Measurements from ENCODE around the gene ESAM. TPM values are rescaled to one million over a fixed set of nuclear protein-coding genes. Genes with fewer than 3 reads are reported as not detected.

Gene ESAM
- polyA plus RNA-seq, 1 experiment: 0.06 TPM

DNA sequence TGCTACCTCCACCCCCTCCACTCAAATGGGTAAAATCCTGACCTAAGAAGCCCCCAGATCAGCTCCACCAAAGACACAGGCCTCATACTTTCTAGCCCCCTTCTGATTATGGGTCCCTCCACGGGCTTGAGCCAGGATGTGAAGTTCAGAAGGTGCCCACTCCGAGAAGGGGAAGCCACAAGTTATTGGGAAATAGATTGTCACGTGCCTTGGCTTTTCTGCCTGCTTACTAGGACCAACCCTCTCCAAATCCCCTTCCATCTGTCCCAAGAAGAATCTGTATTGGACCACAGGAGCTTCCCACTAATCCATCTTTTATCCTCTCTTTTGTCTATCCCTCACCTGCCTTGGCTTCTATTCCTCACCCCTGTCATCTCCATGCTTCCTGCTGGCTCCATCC is 25.4 kb downstream of the ESAM start:
- POLR2A ChIA-PET: no interaction called here
- H3K27ac ChIP-seq (ENCODE audit: low read depth, low read length): no peak overlapping the region
- no peak overlapping the region for H3K4me3 ChIP-seq (ENCODE audit: low read depth, low read length)
- CTCF ChIA-PET: interaction anchor here (1.1 kb wide), 1 partner anchor 26 kb away, joined by 3 read pairs; no protein-coding TSS in a partner anchor
- TF ChIP-seq, protein P1, sequence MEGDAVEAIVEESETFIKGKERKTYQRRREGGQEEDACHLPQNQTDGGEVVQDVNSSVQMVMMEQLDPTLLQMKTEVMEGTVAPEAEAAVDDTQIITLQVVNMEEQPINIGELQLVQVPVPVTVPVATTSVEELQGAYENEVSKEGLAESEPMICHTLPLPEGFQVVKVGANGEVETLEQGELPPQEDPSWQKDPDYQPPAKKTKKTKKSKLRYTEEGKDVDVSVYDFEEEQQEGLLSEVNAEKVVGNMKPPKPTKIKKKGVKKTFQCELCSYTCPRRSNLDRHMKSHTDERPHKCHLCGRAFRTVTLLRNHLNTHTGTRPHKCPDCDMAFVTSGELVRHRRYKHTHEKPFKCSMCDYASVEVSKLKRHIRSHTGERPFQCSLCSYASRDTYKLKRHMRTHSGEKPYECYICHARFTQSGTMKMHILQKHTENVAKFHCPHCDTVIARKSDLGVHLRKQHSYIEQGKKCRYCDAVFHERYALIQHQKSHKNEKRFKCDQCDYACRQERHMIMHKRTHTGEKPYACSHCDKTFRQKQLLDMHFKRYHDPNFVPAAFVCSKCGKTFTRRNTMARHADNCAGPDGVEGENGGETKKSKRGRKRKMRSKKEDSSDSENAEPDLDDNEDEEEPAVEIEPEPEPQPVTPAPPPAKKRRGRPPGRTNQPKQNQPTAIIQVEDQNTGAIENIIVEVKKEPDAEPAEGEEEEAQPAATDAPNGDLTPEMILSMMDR (IDR thresholded peaks at IDR 0.05; ENCODE audit: low read depth, low read length): no peak
- no peak for DNase-seq (ENCODE audit: low read depth, low spot score)
- H3K9me3 ChIP-seq (ENCODE audit: control insufficient read depth, insufficient read depth, low read length): no peaks in the 10 kb centered on the region; the same call in 1 of the 2 replicates
- peaks cover 15% of the 10 kb centered on the region for H3K27me3 ChIP-seq (ENCODE audit: control insufficient read depth, insufficient read depth, low read length)

DNA sequence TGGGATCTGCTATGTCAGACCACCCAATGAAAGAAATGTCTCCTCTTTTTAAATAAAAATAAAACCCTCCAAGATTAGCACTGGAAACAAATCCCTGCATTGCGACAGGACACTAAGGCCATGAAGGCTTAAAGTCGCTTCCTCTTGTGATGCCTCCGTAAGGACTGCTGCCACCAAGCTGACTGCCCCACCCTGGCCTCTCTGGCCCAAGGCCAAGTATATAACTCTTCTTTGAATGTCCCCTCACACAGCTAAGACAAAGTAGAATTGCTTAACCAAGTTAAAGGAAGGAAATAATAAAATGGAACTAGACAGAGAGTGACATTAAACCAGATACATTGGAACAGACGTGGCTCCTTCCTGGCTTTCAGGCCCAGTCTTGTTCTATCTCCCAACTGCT is 29.9 kb downstream of the ESAM start:
- TF ChIP-seq, protein P1 (IDR thresholded peaks at IDR 0.05; ENCODE audit: low read depth, low read length): no peak
- Histone ChIP-seq H3K9me3 (ENCODE audit: control insufficient read depth, insufficient read depth, low read length) (no peaks in the 10 kb centered on the region), H3K4me3 (ENCODE audit: low read depth, low read length) (no peak overlapping the region), H3K27me3 (ENCODE audit: control insufficient read depth, insufficient read depth, low read length) (peaks cover 7% of the 10 kb centered on the region), H3K27ac (ENCODE audit: low read depth, low read length) (no peak overlapping the region)
- ChIA-PET POLR2A (no interaction called here), CTCF (no interaction called here)
- DNase-seq (ENCODE audit: low read depth, low spot score): no peak

DNA sequence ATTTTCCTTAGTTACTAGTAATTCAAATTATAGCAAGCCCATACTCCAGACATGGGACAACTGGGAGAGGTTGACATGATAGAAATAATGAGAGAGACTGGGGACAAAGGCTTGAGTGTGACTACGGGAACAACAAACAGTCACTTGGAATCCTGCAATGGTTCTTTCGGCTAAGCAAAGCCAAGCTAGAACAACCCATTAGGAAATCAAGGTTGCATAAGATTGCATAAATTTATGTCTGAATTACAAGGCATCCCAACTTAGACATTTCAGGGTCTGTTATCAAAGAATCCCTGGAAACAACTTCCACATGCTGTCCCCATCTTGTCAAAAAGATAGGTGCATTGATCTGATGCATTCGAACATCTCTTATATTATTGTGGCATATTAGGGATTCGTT is 32.5 kb downstream of the ESAM start:
- H3K27me3 ChIP-seq (ENCODE audit: control insufficient read depth, insufficient read depth, low read length): no peaks in the 10 kb centered on the region
- TF ChIP-seq, protein P1 (IDR thresholded peaks at IDR 0.05; ENCODE audit: low read depth, low read length): no peak
- no peak for DNase-seq (ENCODE audit: low read depth, low spot score)
- POLR2A ChIA-PET: no interaction called here
- H3K27ac ChIP-seq (ENCODE audit: low read depth, low read length): no peak overlapping the region
- H3K4me3 ChIP-seq (ENCODE audit: low read depth, low read length): no peak overlapping the region
- no peaks in the 10 kb centered on the region for H3K9me3 ChIP-seq (ENCODE audit: control insufficient read depth, insufficient read depth, low read length)
- CTCF ChIA-PET: interaction anchor here (0.6 kb wide), 1 partner anchor 41 kb away, joined by 3 read pairs; no protein-coding TSS in a partner anchor

DNA sequence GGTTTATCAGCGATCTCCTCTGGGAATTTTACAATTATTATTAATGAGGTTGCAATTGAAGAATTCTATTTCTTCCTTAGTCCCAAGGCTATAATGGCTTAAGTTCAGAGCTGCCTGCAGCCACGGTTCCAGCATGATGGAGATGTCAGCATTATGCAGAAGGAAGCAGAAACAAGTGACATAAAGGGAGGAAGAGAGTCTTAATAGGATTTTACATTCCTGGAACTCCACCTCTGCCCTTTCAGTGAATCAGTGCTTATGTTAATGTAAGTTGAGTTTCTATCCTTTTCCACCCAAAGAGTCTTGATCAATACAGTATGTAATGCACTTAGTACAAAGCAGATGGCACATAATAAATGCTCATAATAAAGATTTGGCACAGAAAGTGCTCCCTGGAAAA is 34.0 kb downstream of the ESAM start:
- H3K4me3 ChIP-seq (ENCODE audit: low read depth, low read length): no peak overlapping the region
- TF ChIP-seq, protein P1 (IDR thresholded peaks at IDR 0.05; ENCODE audit: low read depth, low read length): no peak
- peaks cover 5% of the 10 kb centered on the region for H3K27me3 ChIP-seq (ENCODE audit: control insufficient read depth, insufficient read depth, low read length)
- POLR2A ChIA-PET: no interaction called here
- H3K27ac ChIP-seq (ENCODE audit: low read depth, low read length): no peak overlapping the region
- H3K9me3 ChIP-seq (ENCODE audit: control insufficient read depth, insufficient read depth, low read length): no peaks in the 10 kb centered on the region
- CTCF ChIA-PET: interaction anchor here (1.0 kb wide), 1 partner anchor 148 kb away, joined by 3 read pairs; no protein-coding TSS in a partner anchor
- DNase-seq (ENCODE audit: low read depth, low spot score): no peak

DNA sequence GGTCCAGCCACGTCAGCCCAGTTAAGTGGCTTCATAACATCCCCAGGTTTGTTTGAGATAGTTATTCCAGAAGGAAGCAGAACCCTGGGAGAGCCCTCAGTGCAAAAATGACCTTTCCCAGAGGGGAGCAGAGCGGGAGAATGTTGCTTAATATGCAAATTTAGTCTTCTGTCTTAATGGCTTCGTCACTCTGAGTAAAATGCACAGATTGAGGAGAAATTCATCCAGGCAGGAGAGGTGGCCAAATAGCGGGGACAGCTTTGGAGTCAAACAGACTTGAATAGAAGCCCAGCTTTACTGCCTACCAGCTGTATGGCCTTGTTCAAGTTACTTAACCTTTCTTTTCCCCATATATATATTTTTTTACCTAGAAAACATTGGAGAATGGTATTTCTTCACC is 34.6 kb downstream of the ESAM start:
- CTCF ChIA-PET: interaction anchor here (1.0 kb wide), 1 partner anchor 149 kb away, joined by 3 read pairs; no protein-coding TSS in a partner anchor
- no peak for DNase-seq (ENCODE audit: low read depth, low spot score)
- POLR2A ChIA-PET: no interaction called here

More for the DNA sequence above, 34.6 kb downstream of the ESAM start:
- H3K4me3 ChIP-seq (ENCODE audit: low read depth, low read length): no peak overlapping the region
- peaks cover 5% of the 10 kb centered on the region for H3K27me3 ChIP-seq (ENCODE audit: control insufficient read depth, insufficient read depth, low read length)
- no peaks in the 10 kb centered on the region for H3K9me3 ChIP-seq (ENCODE audit: control insufficient read depth, insufficient read depth, low read length)
- TF ChIP-seq, protein P1 (IDR thresholded peaks at IDR 0.05; ENCODE audit: low read depth, low read length): no peak
- H3K27ac ChIP-seq (ENCODE audit: low read depth, low read length): no peak overlapping the region

All from AG04450 (cell line).